GM19328 (cell line): ENCODE measurements around the gene MYL4.
"Not testable (repeated sequence)": the region's sequence is repeated elsewhere in the genome, so short reads cannot be mapped to it uniquely, and the experiment has no call there.

Experiments
- ATAC-seq: cut with Tn5 transposase; IDR thresholded peaks from one replicate; pipeline ENCODE4 v1.9.1; 2021; ENCODE audit warnings: mild to moderate bottlenecking, moderate library complexity; ENCODE audit not compliant: unreplicated experiment

The MYL4 gene

DNA sequence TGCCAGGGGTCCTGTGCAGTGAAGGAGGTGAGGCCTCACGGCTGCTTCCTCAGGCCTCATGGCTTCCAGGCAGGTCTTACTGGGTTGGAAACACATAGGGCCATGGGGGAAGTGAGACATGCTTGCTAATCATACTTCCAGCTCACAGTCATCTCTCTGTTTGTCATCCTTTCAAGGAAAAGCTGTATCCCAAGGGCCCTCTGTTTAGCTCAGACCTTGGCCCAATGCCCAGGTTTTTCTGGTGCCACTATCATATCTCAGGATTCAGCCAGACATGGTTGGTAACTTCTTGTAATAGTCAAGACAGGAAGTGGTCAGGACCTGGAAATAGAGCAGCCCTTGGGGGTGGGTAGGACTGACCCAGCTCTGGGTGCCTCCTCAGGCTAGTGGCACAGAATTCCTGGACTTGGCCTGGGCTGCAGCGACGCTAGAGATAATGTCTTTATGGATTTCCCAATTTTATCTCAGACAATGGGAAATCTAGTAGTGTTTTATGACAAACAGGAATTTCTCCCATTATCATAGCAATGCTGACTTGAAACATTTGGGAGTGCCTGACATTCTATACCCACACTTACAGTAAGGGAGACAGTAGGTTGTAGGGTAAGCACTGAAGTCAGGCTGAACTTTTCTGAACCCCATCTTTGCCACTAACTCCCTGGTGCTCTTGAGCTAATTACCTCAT is 31.0 kb downstream of the MYL4 start:
- no peak for ATAC-seq

DNA sequence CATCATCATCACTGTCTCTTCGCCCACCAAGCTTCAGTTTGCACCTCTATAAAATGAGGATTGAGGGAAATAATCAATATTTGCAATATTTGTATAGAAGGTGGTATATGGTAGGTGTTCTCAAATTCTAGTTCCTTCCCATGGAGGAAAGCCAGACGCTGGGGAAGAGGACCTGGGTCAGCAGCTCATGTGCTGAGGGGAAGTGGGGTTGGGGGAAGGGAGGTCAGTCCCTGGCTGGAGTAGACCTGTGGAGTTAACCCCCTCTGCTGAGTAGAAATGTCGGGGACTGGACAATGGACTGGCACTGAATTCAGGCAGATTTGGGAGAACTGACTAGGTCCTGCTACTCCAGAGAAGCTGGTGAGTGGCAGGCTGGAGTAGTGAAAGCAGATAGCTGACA is 31.7 kb downstream of the MYL4 start:
- no peak for ATAC-seq

DNA sequence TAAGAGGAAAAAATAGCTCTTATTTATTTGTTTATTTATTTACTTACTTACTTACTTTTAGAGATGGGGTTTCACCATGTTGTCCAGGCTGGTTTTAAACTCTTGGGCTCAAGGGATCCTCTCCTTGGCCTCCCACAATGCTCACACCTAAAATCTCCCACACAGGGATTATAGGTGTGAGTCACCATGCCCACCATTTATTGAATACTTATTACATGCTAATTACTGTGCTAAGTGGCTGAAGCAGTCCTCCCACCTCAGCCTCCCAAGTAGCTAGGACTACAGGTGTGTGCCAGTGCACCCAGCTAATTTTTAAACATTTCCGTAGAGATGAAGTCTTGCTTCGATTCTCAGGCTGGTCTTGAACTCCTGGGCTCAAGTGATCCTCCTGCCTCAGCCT is 33.5 kb downstream of the MYL4 start:
- no peak for ATAC-seq

DNA sequence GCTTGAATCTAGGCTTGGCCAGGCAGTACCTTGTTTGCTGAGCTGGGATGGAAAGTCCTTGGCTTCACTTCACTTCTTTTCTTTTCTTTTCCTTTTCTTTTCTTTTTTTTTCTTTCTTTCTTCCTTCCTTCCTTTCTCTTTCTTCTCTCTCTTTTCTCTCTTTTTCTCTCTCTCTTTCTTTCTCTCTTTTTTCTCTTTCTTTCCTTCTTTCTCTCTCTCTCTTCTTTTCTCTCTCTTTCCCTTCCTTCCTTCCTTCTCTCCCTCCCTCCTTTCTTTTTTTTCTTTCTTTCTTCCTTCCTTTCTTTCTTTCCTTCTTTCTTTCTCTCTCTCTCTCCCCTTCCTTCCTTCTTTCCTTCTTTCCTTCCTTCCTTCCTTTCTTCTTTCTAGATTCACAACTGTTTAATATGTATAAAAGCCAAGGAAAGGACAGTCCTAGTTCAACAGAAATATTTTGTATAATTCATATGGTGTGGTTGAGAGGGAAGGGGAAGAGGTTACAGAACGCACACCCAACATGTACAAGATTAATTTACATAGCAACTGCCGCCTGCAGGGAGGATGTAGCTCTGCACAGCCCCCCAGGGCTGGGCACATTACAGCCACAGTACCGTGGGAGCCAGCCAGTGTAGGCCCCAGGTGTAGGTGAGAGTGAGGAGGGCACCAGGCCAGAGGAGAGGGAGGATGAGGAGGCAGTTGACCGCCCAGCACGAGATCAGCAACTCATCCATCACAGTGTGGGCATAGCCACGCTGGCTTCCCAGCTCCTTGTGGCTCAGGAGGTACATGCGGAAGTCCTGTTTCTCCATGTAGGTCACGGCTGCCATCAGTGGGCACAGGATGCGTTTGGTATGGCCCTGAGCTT is 34.8 kb downstream of the MYL4 start:
- no peak for ATAC-seq

DNA sequence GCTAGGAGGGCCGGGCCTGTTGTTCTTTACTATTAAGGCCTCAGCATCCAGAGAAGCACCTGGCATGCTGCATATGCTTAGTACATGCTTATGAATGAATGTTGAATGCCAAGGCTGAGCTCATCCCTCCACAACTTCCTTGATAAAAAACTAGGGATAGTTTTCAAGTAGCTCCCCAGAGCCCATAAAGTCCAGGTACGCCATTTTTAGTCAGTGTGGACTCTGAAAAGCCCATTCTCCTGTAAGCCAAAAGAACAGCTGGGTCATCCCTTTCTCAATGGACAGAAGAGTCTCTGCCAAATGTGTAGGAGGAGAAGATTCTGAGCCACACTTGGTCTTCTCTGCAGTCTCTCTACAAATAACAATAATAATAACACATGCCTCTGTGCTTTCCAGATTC is 35.5 kb downstream of the MYL4 start:
- no peak for ATAC-seq

DNA sequence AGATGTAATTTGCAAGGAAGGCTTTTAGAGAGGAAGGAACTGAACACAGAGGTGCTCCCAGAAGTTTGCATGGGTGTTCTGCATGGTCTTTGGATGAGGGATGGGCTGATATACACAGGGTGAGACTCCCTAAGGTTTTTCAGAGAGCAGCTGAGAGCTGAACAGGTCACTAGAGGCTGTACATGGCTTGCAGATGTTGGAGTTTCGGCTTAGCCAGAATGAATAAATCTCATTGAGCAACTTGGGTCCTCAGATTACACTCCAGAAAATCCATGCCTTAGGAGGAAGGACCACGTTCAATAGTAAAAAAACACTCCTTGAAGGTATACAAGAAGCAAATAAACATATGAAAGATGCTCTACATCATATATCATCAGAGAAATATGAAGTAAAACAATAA is 37.0 kb downstream of the MYL4 start:
- no peak for ATAC-seq

DNA sequence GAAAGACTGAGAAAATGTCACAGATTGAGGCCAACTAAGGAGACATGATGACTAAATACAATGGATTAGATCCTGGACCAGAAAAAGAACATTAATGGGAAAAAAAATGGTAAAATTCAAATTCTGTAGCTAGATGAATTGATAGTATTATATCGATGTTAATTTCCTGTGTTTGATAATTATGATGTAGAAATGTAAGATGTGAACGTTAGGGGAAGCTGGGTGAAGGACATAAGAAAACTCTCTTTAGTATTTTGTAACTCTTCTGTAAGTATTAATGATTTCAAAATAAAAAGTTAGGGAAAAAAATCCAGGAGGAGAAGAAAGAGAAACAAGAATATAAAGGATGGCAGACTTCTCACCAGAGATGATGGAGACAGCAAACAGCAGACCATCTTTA is 41.7 kb downstream of the MYL4 start:
- ATAC-seq, result no peak

DNA sequence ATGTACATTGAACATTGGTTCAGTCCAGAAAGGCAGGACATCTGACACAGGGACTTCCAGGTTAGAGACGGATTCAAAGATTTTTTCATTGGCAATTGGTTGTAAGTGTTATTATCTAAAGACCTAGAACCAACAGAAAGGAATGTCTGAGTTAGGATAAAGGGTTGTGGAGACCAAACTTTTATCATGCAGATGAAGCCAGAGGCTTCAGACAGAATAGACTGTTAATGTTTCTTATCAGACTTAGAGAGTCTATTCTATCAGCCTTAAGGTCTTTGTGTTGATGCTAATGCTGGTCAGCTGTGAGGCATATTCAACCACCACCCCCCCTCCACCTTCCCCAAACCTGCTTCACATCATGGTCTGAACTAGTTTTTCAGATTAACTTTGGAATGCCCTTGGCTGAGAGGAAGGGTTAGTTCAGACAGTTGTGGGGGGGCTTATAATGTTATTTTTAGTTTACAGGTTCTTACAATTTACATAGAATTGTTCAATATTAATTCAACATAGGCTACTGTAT is 42.3 kb downstream of the MYL4 start:
- no peak for ATAC-seq

DNA sequence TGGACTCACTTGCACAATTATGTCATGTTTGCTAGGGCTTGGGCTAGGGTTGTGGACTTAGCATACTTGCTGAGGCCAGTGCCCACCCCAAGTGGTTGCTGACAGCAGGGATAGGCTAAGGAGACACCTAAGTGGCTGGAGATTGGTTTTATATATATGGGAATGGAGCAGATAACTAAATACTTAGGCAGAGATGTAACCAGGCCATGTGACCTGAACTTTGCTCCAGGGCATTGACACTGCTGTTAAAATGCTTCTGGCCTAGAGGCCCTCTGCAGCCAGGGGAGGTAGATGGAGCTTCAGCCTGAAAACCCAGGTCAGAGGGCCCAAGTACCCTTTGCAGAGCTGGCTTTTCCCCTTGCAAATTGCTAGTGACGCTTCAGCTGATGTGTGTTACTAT is 43.1 kb downstream of the MYL4 start:
- no peak for ATAC-seq

DNA sequence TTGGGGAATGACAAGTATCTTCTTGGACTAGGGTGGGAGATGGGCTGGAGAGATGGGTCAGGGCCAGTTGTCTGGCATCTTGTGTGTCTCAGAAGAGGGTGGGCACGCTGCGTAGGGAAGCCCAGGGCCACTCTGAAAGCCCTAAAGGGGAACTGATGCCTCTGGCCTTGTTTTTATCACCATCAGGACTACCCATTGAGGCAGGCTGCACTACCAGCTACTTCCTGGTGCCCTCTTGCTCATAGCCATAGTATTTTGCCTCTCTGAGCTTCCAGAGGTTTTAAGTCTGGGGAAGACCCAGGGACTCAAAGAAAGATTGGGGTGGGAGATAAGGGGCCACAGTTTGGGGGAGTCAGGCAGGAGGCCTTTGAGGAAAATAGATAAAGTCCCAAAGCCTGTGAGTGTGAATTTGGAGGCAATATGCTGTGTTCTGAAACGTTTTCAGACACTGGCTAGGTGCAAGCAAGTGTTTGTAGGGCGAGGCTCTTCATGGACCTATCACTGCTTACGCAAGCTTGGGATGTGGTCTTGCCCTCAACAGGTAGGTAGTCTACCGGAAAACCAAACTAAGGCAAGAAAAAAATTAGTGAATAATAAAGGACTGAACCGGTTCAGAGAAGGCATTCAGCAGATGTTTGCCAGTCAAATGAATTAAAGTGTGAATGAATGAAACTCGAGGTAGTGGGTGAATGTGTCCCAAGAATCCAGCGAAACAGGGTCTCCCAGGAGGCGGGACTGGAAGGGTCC is 43.8 kb downstream of the MYL4 start:
- ATAC-seq, result no peak

DNA sequence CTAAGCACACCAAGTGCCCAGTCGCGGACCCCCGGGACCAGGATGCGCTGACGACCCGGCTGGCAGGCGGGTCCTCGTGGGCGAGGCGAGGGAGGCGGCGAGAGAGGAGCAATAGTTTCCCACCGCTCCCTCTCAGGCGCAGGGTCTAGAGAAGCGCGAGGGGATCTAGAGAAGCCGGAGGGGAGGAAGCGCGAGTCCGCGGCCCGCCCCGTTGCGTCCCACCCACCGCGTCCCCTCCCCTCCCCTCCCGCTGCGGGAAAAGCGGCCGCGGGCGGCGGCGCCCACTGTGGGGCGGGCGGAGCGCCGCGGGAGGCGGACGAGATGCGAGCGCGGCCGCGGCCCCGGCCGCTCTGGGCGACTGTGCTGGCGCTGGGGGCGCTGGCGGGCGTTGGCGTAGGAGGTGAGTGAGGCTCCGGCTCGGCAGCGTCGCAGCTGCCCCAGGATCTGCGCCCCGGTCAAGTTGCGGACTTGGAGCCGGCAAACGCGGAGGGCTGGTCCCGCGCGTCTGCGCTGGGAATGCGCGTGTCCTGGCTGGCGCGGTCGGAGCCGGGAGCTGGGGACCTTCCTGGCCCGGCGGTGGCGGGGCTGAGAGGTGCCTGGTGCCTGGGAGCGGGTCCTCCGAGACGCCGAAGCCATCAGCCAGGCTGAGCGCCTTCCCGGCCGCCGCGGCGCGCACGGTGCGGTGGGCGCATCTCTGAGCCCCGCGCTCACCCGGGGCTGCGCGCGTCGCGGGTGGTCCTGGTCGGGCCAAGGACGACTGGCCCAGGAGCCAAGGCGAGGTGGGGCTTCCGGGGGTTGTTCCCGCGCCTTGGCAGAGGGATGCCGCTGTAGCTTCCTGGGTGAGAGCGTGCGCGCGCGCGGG is 44.6 kb downstream of the MYL4 start, which contains the start of gene ITGB3:
Gene ITGB3 (plus strand): TSS at position 287 of the 862 bp plus-strand sequence. CDS start 35 bp downstream, at position 322.
- peak; percentile 47 for ATAC-seq

DNA sequence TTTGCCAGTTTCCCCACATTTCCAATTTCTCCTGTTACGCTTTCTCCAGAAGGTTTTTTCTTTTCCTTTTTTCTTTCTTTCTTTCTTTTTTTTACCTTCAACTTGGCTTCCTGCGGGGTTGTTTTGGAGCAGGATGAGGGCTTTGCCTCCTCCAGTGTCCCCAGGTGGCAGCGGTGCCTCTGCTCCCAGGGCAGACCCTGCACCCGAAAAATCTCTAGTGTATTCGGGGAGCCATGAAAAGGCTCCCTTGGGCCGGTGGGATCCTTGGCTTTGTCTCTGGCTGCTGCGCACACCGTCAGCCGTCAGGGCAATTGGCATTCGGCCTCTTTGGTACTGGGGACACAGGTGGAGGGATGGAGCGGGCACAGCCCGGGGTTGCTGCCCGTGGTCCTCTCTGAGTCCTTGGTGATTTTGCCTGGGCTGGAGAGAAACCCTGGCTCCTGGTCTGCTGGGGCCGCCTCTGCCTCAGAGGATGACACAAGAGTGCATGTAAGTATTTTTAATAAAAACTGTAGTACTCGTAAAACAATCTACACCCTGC is 45.3 kb downstream of the MYL4 start:
- ATAC-seq, result no peak

DNA sequence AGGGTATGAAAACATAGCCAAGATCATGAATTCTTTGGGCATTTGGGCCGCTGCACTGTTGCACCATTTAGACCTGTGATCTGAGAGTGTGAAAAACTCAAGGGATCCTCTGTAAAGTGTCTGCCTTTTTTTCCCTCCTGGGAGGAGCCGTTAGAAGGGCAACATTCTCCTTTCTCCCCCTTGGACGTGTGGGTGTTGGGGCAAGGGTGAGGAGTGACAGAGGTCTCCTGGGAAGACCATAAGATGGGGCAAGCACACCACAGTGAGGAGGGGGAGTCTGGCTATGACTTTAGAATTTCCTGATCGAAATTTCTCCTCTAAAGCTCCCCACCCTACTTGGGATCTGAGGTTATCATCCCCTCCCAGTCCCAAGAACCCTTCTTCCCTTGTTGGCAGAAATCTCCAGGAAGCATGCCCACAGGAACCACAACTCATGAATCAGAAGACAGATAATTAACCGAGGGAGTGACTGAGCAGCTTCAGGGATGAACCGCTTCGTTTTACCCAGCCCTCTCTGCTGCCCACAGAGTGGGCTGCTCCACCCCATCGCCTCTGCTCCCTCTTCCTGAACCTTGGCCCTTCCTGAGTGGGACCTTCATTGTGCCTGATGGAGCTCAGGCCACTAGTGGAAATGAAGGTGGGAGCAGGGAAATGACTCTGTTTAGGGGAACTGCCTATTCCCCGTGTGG is 48.6 kb downstream of the MYL4 start:
- ATAC-seq, result no peak

DNA sequence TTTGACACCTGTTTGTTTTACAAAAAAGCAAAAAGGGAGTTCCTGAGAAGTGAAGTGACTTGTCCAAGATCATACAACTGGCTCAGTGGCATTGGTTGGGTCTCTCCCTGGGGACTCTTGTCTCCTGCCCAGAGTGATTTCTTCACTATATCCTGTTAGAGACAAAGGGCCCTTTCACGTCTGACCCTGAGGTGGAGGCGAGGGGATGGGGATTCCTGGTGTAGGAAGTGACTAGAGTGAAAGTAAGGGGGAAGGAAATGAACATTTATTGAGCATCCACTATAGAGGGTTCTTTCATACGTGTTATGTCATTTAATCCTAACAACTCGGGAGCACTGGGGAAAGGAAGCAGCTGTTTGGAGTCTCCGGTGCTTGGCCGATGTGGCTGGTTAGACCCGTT is 53.4 kb downstream of the MYL4 start:
- no peak for ATAC-seq

DNA sequence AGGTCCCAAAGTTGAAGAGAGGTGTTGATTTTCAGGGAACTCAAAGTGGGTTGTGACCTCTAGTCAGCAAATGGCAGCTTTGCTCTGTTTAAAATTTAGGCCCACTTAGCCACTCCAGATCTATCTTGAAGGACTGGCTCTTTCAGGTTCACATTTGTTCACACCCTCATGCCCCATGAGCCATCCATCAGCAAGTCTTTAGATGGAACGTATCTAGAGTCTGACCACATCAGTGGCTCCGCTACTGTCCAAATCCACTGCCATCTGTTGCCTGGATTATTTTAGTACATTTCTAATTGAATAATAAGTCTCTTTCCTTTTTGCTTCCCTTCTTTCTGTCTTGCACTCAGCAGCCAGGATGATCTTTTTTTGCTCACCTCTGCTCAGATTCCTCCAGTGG is 55.0 kb downstream of the MYL4 start:
- no peak for ATAC-seq

DNA sequence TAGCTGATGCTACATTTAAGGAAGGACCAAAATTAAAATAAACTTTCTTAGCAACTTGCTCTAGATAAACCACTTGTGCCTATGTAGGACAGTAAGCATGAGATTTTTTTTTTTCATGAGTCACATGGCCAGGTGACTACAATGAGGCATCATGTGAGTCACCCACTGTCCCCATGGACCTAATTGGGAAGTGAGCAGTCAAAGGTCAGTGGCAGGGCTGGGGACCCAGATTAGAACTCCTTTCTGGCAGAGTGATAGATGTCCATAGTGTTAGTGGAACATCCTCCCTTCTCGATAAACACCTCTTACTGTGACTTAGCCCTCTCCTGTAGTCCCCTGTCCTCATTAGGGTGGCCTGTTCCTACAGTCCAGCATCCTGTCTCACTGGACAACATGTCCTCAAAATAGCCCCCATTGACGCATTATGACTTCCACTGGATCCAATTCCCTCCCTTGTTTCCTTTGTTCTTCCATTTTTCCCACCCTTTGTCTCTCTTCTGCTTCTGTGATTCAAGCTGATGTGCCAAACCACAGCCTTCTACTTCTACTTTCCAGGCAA is 56.9 kb downstream of the MYL4 start:
- ATAC-seq, result no peak

DNA sequence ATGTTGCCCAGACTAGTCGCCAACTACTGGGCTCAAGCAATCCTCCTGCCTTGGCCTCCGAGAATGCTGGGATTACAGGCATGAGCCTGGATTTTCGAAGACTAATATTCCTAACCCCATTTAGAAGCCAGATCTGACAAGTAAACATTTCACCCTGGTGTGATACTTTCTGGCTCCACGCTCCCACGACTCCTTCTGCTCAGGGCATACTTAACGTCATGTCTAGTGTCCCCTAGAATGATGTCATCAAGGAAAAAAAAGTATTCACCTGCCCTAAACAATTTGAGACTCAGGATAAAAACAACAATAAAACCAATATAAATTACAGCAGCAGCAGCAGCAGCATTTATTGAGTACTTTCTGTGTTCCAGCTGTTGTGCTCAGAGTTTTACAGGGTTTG is 57.6 kb downstream of the MYL4 start:
- no peak for ATAC-seq

DNA sequence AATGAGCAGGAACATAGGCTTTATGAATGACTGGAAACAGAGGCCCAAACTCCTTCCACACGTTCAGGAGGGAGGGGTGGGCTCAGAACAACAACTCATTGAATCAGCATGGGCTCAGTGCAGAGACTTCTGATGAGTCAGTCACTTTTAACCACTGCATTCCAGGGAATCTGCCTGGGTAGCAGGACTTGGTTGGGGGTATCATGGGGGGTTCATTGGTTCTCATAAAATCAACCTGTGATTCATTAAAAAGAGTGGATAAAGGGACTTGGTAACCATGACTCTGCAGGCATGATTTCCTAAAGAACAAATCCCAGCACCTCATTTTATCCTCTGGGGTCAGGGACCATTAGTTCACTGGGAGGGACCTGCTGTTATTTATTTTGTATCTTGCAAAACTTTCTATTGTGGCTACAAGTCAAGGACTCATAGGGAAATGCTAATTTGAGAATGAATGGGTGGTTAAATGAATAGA is 58.2 kb downstream of the MYL4 start:
- ATAC-seq, result no peak

DNA sequence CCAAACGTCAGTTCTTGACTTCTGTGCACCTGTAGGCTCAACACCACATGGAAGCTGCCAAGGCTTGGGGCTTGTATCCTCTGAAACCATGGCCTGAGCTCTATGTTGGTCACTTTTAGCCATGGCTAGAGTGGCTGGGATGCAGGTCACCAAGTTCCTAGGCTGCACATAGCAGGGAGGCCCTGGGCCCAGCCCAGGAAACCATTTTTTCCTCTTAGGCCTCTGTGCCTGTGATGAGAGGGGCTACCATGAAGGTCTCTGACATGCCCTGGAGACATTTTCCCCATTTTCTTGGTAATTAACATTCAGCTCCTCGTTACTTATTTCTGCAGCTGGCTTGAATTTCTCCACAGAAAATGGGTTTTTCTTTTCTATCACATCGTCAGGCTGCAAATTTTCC is 59.8 kb downstream of the MYL4 start:
- ATAC-seq, result not testable (repeated sequence)
